ENCODE data around the gene HORMAD2. TPM values are rescaled to one million over a fixed set of nuclear protein-coding genes. Genes with fewer than 3 reads are reported as not detected.

The HORMAD2 gene
- total RNA-seq, 4 donors from 2014 or later, result not detected

DNA sequence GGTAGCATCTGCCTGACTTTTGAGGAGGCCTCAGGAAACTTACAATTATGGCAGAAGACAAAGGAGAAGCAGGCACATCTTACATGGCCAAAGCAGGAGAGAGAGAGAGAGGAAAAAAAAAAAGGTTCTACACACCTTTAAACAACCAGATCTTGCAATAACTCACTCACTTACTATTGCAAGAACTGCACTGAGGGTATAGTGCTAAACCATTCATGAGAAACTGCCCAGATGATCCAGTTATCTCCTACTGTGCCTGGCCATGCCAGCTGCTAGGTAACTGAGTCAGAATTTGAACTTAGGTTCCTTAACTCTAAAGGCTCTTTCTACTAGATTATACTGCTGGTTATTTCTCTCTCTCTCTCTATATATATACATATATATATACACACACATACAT is 7.3 kb downstream of the HORMAD2 start:
- in situ Hi-C loops (cut with MboI; ENCODE audit: low sequenced_read_pairs in 4 of 4), result loop anchor here in 1 of 4 donors (10.0 kb wide), 1 partner anchor 453 kb away; no protein-coding TSS in a partner anchor

GRCh38 chr22:30088468-30088867 is 8.2 kb downstream of the HORMAD2 start:
- no peak overlapping the region for H3K27ac ChIP-seq
- in situ Hi-C loops (cut with MboI; ENCODE audit: low sequenced_read_pairs in 4 of 4), result loop anchor here in 1 of 4 donors (10.0 kb wide), 1 partner anchor 454 kb away; no protein-coding TSS in a partner anchor
- H3K27me3 ChIP-seq, result peaks cover 0 to 10% (median 0%) of the 10 kb centered on the region in 3 donors
- H3K4me3 ChIP-seq, result no peak overlapping the region
- no peaks in the 10 kb centered on the region for H3K36me3 ChIP-seq
- no peak for TF ChIP-seq CTCF (IDR thresholded peaks at IDR 0.05 in 4 of 5, conservative IDR thresholded peaks at IDR 0.05 in 1 of 5)
- no peak for TF ChIP-seq POLR2A (IDR thresholded peaks at IDR 0.05)
- H3K4me1 ChIP-seq, result peaks cover 0 to 7% of the 10 kb centered on the region in 2 donors
- intact Hi-C loops (cut with DNase I; ENCODE audit: low total_unique reads), result loop anchor here (2.0 kb wide), 2 partner anchors 398 to 454 kb away; no protein-coding TSS in a partner anchor
- H3K9me3 ChIP-seq, result peaks cover 0 to 9% (median 0%) of the 10 kb centered on the region in 3 donors
- DNase-seq (no peak), ATAC-seq (no peak)

More for the DNA sequence above, 7.3 kb downstream of the HORMAD2 start:
- intact Hi-C loops (cut with DNase I; ENCODE audit: low total_unique reads), result loop anchor here (2.0 kb wide), 2 partner anchors 397 to 453 kb away; no protein-coding TSS in a partner anchor
- H3K9me3 ChIP-seq, result peaks cover 0 to 4% (median 0%) of the 10 kb centered on the region in 3 donors
- no peak for DNase-seq
- TF ChIP-seq POLR2A (IDR thresholded peaks at IDR 0.05) (no peak), CTCF (IDR thresholded peaks at IDR 0.05 in 4 of 5, conservative IDR thresholded peaks at IDR 0.05 in 1 of 5) (no peak)
- peaks cover 0 to 7% of the 10 kb centered on the region in 2 donors for H3K4me1 ChIP-seq
- peaks cover 0 to 2% (median 0%) of the 10 kb centered on the region in 3 donors for H3K27me3 ChIP-seq
- H3K36me3 ChIP-seq, result no peaks in the 10 kb centered on the region
- H3K27ac ChIP-seq, result no peak overlapping the region
- no peak overlapping the region for H3K4me3 ChIP-seq
- ATAC-seq, result no peak

DNA sequence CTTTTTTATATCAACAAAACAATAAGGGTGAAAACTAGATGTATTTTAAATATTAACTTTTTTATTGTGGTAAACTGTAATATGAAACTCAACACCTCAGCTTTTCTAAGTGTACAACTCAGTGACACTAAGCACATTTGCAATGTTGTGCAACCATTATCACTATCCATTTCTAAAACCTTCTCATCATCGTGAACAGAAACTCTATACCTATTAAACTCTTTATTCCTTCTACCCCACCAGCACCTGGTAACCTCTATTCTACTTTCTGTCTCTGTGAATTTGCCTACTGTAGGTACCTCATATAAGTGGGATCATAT is 9.4 kb downstream of the HORMAD2 start:
- no peak for DNase-seq
- peaks cover 0 to 10% (median 2%) of the 10 kb centered on the region in 3 donors for H3K27me3 ChIP-seq
- ATAC-seq, result peak; percentile 36 to 45
- no peak for TF ChIP-seq CTCF (IDR thresholded peaks at IDR 0.05 in 4 of 5, conservative IDR thresholded peaks at IDR 0.05 in 1 of 5)
- TF ChIP-seq POLR2A (IDR thresholded peaks at IDR 0.05), result no peak
- in situ Hi-C loops (cut with MboI; ENCODE audit: low sequenced_read_pairs in 4 of 4), result loop anchor here in 1 of 4 donors (10.0 kb wide), 1 partner anchor 455 kb away; no protein-coding TSS in a partner anchor
- no peak overlapping the region for H3K27ac ChIP-seq
- intact Hi-C loops (cut with DNase I; ENCODE audit: low total_unique reads), result loop anchor here (2.0 kb wide), 2 partner anchors 399 to 455 kb away; no protein-coding TSS in a partner anchor
- no peaks in the 10 kb centered on the region for H3K36me3 ChIP-seq
- no peak overlapping the region for H3K4me3 ChIP-seq
- peaks cover 0 to 9% (median 0%) of the 10 kb centered on the region in 3 donors for H3K9me3 ChIP-seq
- H3K4me1 ChIP-seq, result peaks cover 0 to 7% of the 10 kb centered on the region in 2 donors

DNA sequence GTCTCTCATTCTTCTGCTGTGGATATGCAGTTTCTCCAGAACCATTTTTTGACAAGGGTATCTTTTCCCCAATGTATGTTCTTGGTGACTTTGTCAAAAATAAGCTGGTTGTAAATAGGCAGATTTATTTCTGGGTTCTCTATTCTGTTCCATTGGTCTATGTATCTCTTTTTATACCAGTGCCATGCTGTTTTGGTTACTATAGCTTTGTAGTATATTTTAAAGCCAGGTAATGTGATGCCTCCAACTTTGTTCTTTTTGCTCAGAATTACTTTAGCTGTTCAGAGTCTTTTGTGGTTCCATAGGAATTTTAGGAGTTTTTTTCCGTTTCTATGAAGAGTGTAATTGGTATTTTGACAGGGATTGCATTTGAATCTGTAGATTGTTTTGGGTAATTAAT is 12.4 kb downstream of the HORMAD2 start:
- H3K36me3 ChIP-seq, result no peaks in the 10 kb centered on the region
- H3K4me1 ChIP-seq, result peaks cover 0 to 7% of the 10 kb centered on the region in 2 donors
- H3K4me3 ChIP-seq, result no peak overlapping the region
- TF ChIP-seq CTCF (IDR thresholded peaks at IDR 0.05 in 4 of 5, conservative IDR thresholded peaks at IDR 0.05 in 1 of 5) (no peak), POLR2A (IDR thresholded peaks at IDR 0.05) (no peak)
- peaks cover 0 to 9% (median 0%) of the 10 kb centered on the region in 3 donors for H3K9me3 ChIP-seq
- peaks cover 0 to 13% (median 2%) of the 10 kb centered on the region in 3 donors for H3K27me3 ChIP-seq
- DNase-seq (no peak), ATAC-seq (no peak)
- no peak overlapping the region for H3K27ac ChIP-seq
- in situ Hi-C loops (cut with MboI; ENCODE audit: low sequenced_read_pairs in 4 of 4) (no loop called here), intact Hi-C loops (cut with DNase I; ENCODE audit: low total_unique reads) (no loop called here)

All from gastrocnemius medialis (tissue), 4 donors.